BJ (cell line): ENCODE measurements around the gene SYPL2. TPM values are rescaled to one million over a fixed set of nuclear protein-coding genes. Genes with fewer than 3 reads are reported as not detected.
A peak's percentile ranks its signal among the peaks of the same experiment; 100 is the strongest.

Source experiments
- CTCF ChIA-PET: fragments of 350-600 bp; formaldehyde crosslinking; extraction: SDS; loops from one replicate; lab custom pipeline; 2021; ENCODE audit warnings: antibody characterized with exemption, inconsistent platforms; lab: Yijun Ruan, JAX
- POLR2A ChIA-PET: fragments of 300-600 bp; sonication (Branson Sonifier 250); formaldehyde crosslinking; extraction: SDS; loops from one replicate; lab custom pipeline; 2021; ENCODE audit warnings: antibody characterized with exemption; lab: Charles Lee
- DNase-seq: peaks from one replicate; pipeline ENCODE4 v3.0.0-alpha.2; 2011; ENCODE audit warnings: low read depth
- H3K27me3 ChIP-seq: 2 replicates; pipeline ENCODE4 v1.6.0; 2011; ENCODE audit warnings: low read length; ENCODE audit not compliant: control insufficient read depth, insufficient read depth
- H3K36me3 ChIP-seq: 2 replicates; pipeline ENCODE4 v1.5.1; 2011; ENCODE audit warnings: low read length; ENCODE audit not compliant: control insufficient read depth, insufficient read depth
- H3K4me3 ChIP-seq: 2 replicates; pipeline ENCODE4 v1.5.1; 2011; ENCODE audit warnings: low read depth, mild to moderate bottlenecking, control low read depth, low read length
- polyA plus RNA-seq: library from polyadenylated mRNA; depleted of rRNA; stranded (reverse); fragments of >200 nt; gene quantifications from 2 replicates; pipeline ENCODE4 v1.2.3, GENCODE V29; 2011
- TF ChIP-seq, protein P1 (sequence below): IDR thresholded peaks from 2 replicates; pipeline ENCODE4 v1.5.1; 2011; ENCODE audit warnings: low read depth, mild to moderate bottlenecking, control low read depth, inconsistent platforms, low read length, moderate library complexity; ENCODE audit not compliant: insufficient read depth

The SYPL2 gene
- polyA plus RNA-seq, 1 experiment, result 73.1 TPM

DNA sequence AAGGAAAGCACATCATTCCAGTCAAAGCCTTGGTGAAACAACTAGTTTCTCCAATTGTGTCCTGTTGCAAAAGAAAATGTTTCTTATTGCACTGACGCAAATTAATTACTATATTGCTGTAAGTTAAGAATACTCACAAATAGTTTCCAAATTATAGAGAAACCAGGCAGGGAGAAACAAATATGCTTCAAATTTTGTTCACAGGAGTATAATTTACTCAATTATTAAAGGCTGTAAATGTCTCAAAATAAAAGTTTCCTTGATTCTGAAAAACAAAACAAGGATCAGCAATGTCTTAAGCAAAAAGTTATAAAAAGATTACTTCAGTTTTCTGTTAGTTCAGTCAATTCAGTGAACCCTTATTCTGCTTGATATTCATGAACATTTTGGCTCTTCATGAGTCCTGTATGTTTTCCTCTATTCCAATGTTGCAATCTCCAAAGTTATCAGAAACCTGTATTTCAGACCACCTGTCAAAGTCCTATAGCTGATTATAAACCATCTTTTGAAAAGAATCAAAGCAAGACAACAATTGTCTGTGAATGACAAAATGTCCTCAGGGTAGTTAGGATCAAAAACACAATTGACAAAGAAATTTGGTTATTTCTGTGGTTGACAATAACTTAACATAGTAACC is 11.7 kb upstream of the SYPL2 start:
- Histone ChIP-seq H3K27me3 (no peaks in the 10 kb centered on the region), H3K36me3 (no peaks in the 10 kb centered on the region), H3K4me3 (no peak overlapping the region)
- TF ChIP-seq, protein P1, sequence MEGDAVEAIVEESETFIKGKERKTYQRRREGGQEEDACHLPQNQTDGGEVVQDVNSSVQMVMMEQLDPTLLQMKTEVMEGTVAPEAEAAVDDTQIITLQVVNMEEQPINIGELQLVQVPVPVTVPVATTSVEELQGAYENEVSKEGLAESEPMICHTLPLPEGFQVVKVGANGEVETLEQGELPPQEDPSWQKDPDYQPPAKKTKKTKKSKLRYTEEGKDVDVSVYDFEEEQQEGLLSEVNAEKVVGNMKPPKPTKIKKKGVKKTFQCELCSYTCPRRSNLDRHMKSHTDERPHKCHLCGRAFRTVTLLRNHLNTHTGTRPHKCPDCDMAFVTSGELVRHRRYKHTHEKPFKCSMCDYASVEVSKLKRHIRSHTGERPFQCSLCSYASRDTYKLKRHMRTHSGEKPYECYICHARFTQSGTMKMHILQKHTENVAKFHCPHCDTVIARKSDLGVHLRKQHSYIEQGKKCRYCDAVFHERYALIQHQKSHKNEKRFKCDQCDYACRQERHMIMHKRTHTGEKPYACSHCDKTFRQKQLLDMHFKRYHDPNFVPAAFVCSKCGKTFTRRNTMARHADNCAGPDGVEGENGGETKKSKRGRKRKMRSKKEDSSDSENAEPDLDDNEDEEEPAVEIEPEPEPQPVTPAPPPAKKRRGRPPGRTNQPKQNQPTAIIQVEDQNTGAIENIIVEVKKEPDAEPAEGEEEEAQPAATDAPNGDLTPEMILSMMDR, result no peak
- ChIA-PET CTCF (no interaction called here), POLR2A (no interaction called here)
- DNase-seq, result no peak

DNA sequence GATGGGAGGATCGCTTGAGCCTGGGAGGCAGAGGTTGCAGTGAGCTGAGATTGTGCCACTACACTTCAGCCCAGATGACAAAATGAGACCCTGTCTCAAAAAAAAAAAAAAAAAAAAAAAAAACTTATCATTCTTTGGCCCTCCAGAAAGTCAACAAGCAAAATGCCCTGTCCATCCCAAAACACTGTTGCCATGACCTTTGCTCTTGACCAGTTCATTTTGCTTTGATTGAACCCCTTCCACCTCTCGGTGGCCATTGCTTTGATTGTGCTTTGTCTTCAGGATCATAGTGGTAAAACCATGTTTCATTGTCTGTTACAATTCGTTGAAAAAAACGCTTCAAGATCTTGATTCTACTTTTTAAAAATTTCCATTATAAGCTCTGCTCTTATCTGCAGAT is 8.5 kb upstream of the SYPL2 start:
- TF ChIP-seq, protein P1, result no peak
- no peaks in the 10 kb centered on the region for H3K27me3 ChIP-seq
- ChIA-PET POLR2A (interaction anchor here (0.6 kb wide), 1 partner anchor 52 kb away, joined by 6 read pairs; the partner anchor contains the start of gene AMIGO1), CTCF (interaction anchor here (0.8 to 1.0 kb wide), 2 partner anchors 22 to 29 kb away, joined by 3 read pairs; no protein-coding TSS in a partner anchor)
- no peak for DNase-seq
- H3K4me3 ChIP-seq, result no peak overlapping the region
- H3K36me3 ChIP-seq, result no peaks in the 10 kb centered on the region

DNA sequence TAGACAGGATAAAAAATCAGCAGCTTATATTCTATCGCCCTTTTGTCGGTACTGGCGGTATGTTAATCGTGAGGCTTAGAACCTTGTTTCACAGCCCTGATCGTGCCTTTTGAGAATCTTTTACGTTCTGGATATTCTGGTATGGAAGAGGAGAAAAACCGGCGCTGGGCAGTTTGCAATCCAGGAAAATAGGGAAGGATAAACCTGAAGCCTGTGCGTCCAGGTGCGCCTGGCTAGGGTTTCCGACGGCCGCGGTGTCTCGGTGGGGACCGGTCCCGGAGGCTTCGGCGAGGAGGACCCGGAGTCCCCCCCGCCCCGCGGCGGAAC is 258 bp upstream of the SYPL2 start:
- Histone ChIP-seq H3K36me3 (no peaks in the 10 kb centered on the region), H3K4me3 (peak overlapping the region; percentile 83), H3K27me3 (no peaks in the 10 kb centered on the region)
- no peak for DNase-seq
- ChIA-PET POLR2A (no interaction called here), CTCF (interaction anchor here (0.5 to 1.2 kb wide), 3 partner anchors 16 to 63 kb away, joined by 3 to 5 read pairs (median 4); no protein-coding TSS in a partner anchor)
- TF ChIP-seq, protein P1, result no peak

DNA sequence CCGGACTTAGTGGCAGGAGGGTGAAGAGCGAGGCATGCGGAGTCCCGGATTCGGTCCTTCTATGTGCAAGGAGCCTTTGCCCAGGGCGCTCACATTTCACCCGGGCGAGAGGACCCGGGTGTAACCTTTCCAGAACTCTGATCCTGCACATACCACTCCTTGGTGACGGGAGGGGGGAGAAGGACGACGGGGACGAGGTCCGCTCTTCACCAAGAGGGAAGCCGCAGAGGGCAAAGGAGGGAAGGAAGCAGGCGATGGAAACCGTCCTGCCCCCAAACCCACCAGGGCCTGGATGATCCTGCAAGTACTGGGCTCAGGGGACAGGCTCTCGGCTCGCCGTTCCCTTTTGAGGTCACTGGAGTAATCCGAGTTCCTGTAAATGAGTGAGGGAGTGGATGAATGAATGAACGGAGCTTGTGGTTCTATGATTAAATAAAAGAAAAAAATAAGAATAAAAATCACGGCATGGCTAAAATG is 993 bp downstream of the SYPL2 start:
- H3K36me3 ChIP-seq, result no peaks in the 10 kb centered on the region
- TF ChIP-seq, protein P1, result no peak
- ChIA-PET POLR2A (no interaction called here), CTCF (interaction anchor here (1.1 kb wide), 1 partner anchor 27 kb away, joined by 3 read pairs; the partner anchor contains the start of gene CYB561D1)
- no peaks in the 10 kb centered on the region for H3K27me3 ChIP-seq
- DNase-seq, result no peak
- peak overlapping the region; percentile 83 for H3K4me3 ChIP-seq

DNA sequence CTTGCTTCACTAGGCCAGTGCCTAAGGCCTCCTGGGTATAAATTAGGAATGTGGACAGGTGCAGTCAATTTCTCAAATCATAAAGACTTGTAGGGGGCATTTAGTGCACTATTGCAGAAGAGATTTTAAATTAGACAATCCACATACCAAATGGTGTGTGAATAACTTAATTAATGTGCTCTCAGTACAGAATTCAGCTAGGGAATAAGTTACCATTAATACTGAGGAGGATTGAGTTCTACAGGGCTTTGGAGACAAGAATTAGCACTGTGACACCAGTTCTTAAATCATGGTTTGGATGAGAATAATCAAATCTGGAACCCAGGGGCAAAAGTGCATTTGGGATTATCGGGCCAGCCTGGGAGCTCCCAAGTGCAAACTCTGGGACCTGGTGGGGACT is 1.7 kb downstream of the SYPL2 start:
- peak overlapping the region; percentile 83 for H3K4me3 ChIP-seq
- ChIA-PET CTCF (interaction anchor here (1.1 to 1.5 kb wide), 2 partner anchors 18 to 26 kb away, joined by 3 to 7 read pairs; partner anchors contain the start of gene CYB561D1), POLR2A (interaction anchor here (0.6 kb wide), 1 partner anchor 56 kb away, joined by 3 read pairs; no protein-coding TSS in a partner anchor)
- no peak for DNase-seq
- H3K36me3 ChIP-seq, result no peaks in the 10 kb centered on the region
- TF ChIP-seq, protein P1, result no peak
- H3K27me3 ChIP-seq, result no peaks in the 10 kb centered on the region
